IMR-90 (cell line): ENCODE results near the gene EPS15. TPM values are rescaled to one million over a fixed set of nuclear protein-coding genes. Genes with fewer than 3 reads are reported as not detected.

Source experiments
- ATAC-seq: fragments of 200-7000 bp; cut with Tn5 transposase; 2 replicates; pipeline ENCODE4 v1.9.1; 2020; ENCODE audit warnings: low read depth, mild to moderate bottlenecking, moderate library complexity
- BruUV-seq: library from RNA; stranded (reverse); fragments of 400-500 nt; replicated peaks from 2 replicates; lab custom pipeline; 2021; lab: Mats Ljungman, UMichigan
- CTCF ChIA-PET: fragments of 300-600 bp; formaldehyde crosslinking; extraction: SDS; loops from one replicate; lab custom pipeline; 2021; ENCODE audit warnings: antibody characterized with exemption; lab: Yijun Ruan, JAX
- POLR2A ChIA-PET: fragments of 300-600 bp; sonication (Branson Sonifier 250); formaldehyde crosslinking; loops from one replicate; lab custom pipeline; 2022; ENCODE audit warnings: antibody characterized with exemption; ENCODE audit not compliant: unreplicated experiment; lab: Charles Lee
- DNase-seq: peaks from one replicate; pipeline ENCODE4 v3.0.0; 2013
- H2AFZ ChIP-seq: replicated peaks from 2 replicates; pipeline ENCODE3; 2013; ENCODE audit warnings: low read length, mild to moderate bottlenecking; ENCODE audit not compliant: poor library complexity
- H2AK5ac ChIP-seq: 2 replicates; pipeline ENCODE4 v1.6.1; 2013; ENCODE audit warnings: low read depth, low read length, inconsistent platforms
- H2AK9ac ChIP-seq: replicated peaks from 2 replicates; pipeline ENCODE3; 2013; ENCODE audit warnings: mild to moderate bottlenecking, low read depth, low read length, moderate library complexity; ENCODE audit not compliant: poor library complexity
- H2BK120ac ChIP-seq: 2 replicates; pipeline ENCODE4 v1.6.1; 2013; ENCODE audit warnings: low read depth, low read length, inconsistent platforms
- H2BK15ac ChIP-seq: 3 replicates; pipeline ENCODE4 v1.6.1; 2013; ENCODE audit warnings: low read depth, low read length, inconsistent platforms
- H2BK20ac ChIP-seq: 2 replicates; pipeline ENCODE4 v1.6.1; 2013; ENCODE audit warnings: low read depth, mild to moderate bottlenecking, inconsistent platforms, low read length, moderate library complexity
- H2BK5ac ChIP-seq: 2 replicates; pipeline ENCODE4 v1.6.1; 2013; ENCODE audit warnings: mild to moderate bottlenecking, low read depth, low read length, inconsistent platforms; ENCODE audit not compliant: poor library complexity, severe bottlenecking
- H3K14ac ChIP-seq: replicated peaks from 2 replicates; pipeline ENCODE4 v1.6.1; 2013; ENCODE audit warnings: low read depth, low read length, inconsistent platforms
- H3K18ac ChIP-seq: 2 replicates; pipeline ENCODE4 v1.6.1; 2013; ENCODE audit warnings: low read depth, low read length, control low read depth
- H3K23ac ChIP-seq: 2 replicates; pipeline ENCODE4 v1.6.1; 2013; ENCODE audit warnings: low read depth, low read length, inconsistent platforms
- H3K27ac ChIP-seq: 2 replicates; pipeline ENCODE4 v1.5.1; 2013; ENCODE audit warnings: mild to moderate bottlenecking, control low read depth, low read length; ENCODE audit not compliant: insufficient read depth
- H3K27me3 ChIP-seq: 2 replicates; pipeline ENCODE4 v1.6.1; 2013; ENCODE audit warnings: low read length; ENCODE audit not compliant: control insufficient read depth, insufficient read depth
- H3K36me3 ChIP-seq: 2 replicates; pipeline ENCODE4 v1.6.1; 2013; ENCODE audit warnings: low read length, mixed read lengths; ENCODE audit not compliant: control insufficient read depth, insufficient read depth
- H3K4ac ChIP-seq: 2 replicates; pipeline ENCODE4 v1.6.1; 2013; ENCODE audit warnings: low read depth, low read length, inconsistent platforms
- H3K4me1 ChIP-seq: 2 replicates; pipeline ENCODE4 v1.6.1; 2013; ENCODE audit warnings: low read length, mixed read lengths; ENCODE audit not compliant: control insufficient read depth, insufficient read depth
- H3K4me2 ChIP-seq: 2 replicates; pipeline ENCODE4 v1.6.1; 2013; ENCODE audit warnings: low read depth, mild to moderate bottlenecking, control low read depth, low read length, moderate library complexity
- H3K4me3 ChIP-seq: 2 replicates; pipeline ENCODE4 v1.5.1; 2013; ENCODE audit warnings: low read depth, mild to moderate bottlenecking, control low read depth, low read length, moderate library complexity; ENCODE audit not compliant: insufficient read depth
- H3K56ac ChIP-seq: 2 replicates; pipeline ENCODE4 v1.6.1; 2013; ENCODE audit warnings: low read length, inconsistent platforms; ENCODE audit not compliant: insufficient read depth; ENCODE audit errors: extremely low read depth
- H3K79me1 ChIP-seq, 2 experiments: 2 replicates each; pipeline ENCODE4 v1.6.1; 2013; ENCODE audit warnings: low read length in 2 of 2, inconsistent platforms in 1 of 2, low read depth in 1 of 2
- H3K9ac ChIP-seq: 2 replicates; pipeline ENCODE4 v1.6.1; 2013; ENCODE audit warnings: low read depth, low read length, control low read depth
- H3K9me1 ChIP-seq: 2 replicates; pipeline ENCODE4 v1.6.1; 2013; ENCODE audit warnings: low read length, inconsistent platforms; ENCODE audit not compliant: insufficient read depth
- H3K9me3 ChIP-seq: 2 replicates; pipeline ENCODE4 v1.6.1; 2013; ENCODE audit warnings: low read length; ENCODE audit not compliant: control insufficient read depth, insufficient read depth
- H4K20me1 ChIP-seq: 2 replicates; pipeline ENCODE4 v1.6.1; 2013; ENCODE audit warnings: low read length, inconsistent platforms; ENCODE audit not compliant: insufficient read depth
- H4K5ac ChIP-seq: 2 replicates; pipeline ENCODE4 v1.6.1; 2013; ENCODE audit warnings: mild to moderate bottlenecking, low read depth, low read length, control low read depth
- H4K8ac ChIP-seq, 2 experiments: 2 replicates each; pipeline ENCODE4 v1.6.1; 2013; ENCODE audit warnings: low read depth in 2 of 2, low read length in 2 of 2, control low read depth in 1 of 2, inconsistent platforms in 1 of 2
- H4K91ac ChIP-seq: 2 replicates; pipeline ENCODE4 v1.6.1; 2013; ENCODE audit warnings: low read depth, low read length, inconsistent platforms; ENCODE audit not compliant: insufficient read depth
- BHLHE40 ChIP-seq: fragments of 150-350 bp; IDR thresholded peaks from 2 replicates; pipeline ENCODE4 v1.6.1; 2016; ENCODE audit warnings: mild to moderate bottlenecking, low read depth, low read length
- CEBPB ChIP-seq: IDR thresholded peaks from 2 replicates; pipeline ENCODE4 v1.6.1; 2012; ENCODE audit warnings: low read depth, low read length, improper control_type of control experiment
- ELK1 ChIP-seq: fragments of 150-350 bp; IDR thresholded peaks from 2 replicates; pipeline ENCODE4 v1.6.1; 2016; ENCODE audit warnings: low read depth, mild to moderate bottlenecking, low read length, moderate library complexity, borderline replicate concordance
- NFE2L2 ChIP-seq: fragments of 150-350 bp; IDR thresholded peaks from 2 replicates; pipeline ENCODE4 v1.6.1; 2016; ENCODE audit warnings: low read depth, mild to moderate bottlenecking, low read length
- POLR2A ChIP-seq: IDR thresholded peaks from 2 replicates; pipeline ENCODE4 v1.6.1; 2012; ENCODE audit warnings: mild to moderate bottlenecking, low read depth, low read length
- RFX5 ChIP-seq: IDR thresholded peaks from 2 replicates; pipeline ENCODE4 v1.8.0; 2012; ENCODE audit warnings: low read depth, mild to moderate bottlenecking, low read length, moderate library complexity
- dilution Hi-C: fragments of 300-500 bp; cut with HindIII; formaldehyde crosslinking; loops from one replicate; pipeline ENCODE4 v1.14.3; 2018; ENCODE audit warnings: low sequenced_read_pairs; ENCODE audit not compliant: unreplicated experiment
- in situ Hi-C: fragments of 300-500 bp; cut with MboI; formaldehyde crosslinking; loops from 3 replicates; pipeline ENCODE4 v1.14.3; 2019; ENCODE audit warnings: low sequenced_read_pairs, inconsistent platforms, mixed read lengths
- intact Hi-C: fragments of 100-400 bp; cut with micrococcal nuclease; formaldehyde crosslinking; loops from 2 replicates; pipeline ENCODE4 v1.10.0; 2022
- polyA plus RNA-seq, 3 experiments: library from polyadenylated mRNA; depleted of rRNA; stranded (reverse); fragments of >200 nt; gene quantifications; 2 replicates each; pipeline ENCODE4 v1.2.3, GENCODE V29; 2012; ENCODE audit warnings: low replicate concordance in 1 of 3
- total RNA-seq: library from RNA; depleted of rRNA; stranded (reverse); fragments of >200 nt; gene quantifications from 2 replicates; pipeline ENCODE4 v1.2.3, GENCODE V29; 2012

Gene EPS15
- total and polyA plus RNA-seq, 2 of the 4 experiments (the other 2 are of a cell fraction): 17.6 to 38.0 TPM

- H3K23ac ChIP-seq: no peak overlapping the region
- H3K4me2 ChIP-seq: peak overlapping the region; percentile 62; the same call in 1 of the 2 replicates
- no peak overlapping the region for H3K56ac ChIP-seq
- H3K27me3 ChIP-seq: no peaks in the 10 kb centered on the region
- H3K9me3 ChIP-seq: no peaks in the 10 kb centered on the region
- H2AK5ac ChIP-seq: no peak overlapping the region
- no peak overlapping the region for H2BK20ac ChIP-seq
- H3K14ac ChIP-seq: no peak overlapping the region
- in situ Hi-C loops (no loop called here), dilution Hi-C loops (no loop called here), intact Hi-C loops (loop anchor here (1.0 to 10.0 kb wide), 3 partner anchors 95 to 185 kb away; partner anchors contain the start of gene EPS15)
- H2BK5ac ChIP-seq: peak overlapping the region; percentile 90
- DNase-seq: peak; percentile 82
- H3K36me3 ChIP-seq: no peaks in the 10 kb centered on the region
- H4K8ac ChIP-seq: peak overlapping the region in 1 of 2 experiments; percentile 24; a peak in 1 of 4 replicates
- no peak overlapping the region for H2AFZ ChIP-seq
- peaks cover 4 to 32% of the 10 kb centered on the region in 2 experiments; a peak in 3 of 4 replicates for H3K79me1 ChIP-seq
- H2AK9ac ChIP-seq: no peak overlapping the region
- no peak overlapping the region for H3K4ac ChIP-seq
- no peak overlapping the region for H3K18ac ChIP-seq
- H3K9me1 ChIP-seq: peaks cover 4% of the 10 kb centered on the region; the same call in 1 of the 2 replicates
- no peak overlapping the region for H3K9ac ChIP-seq
- H3K4me1 ChIP-seq: peaks cover 15% of the 10 kb centered on the region
- no TSS peak for BruUV-seq
- no peak overlapping the region for H3K4me3 ChIP-seq
- H3K27ac ChIP-seq: peak overlapping the region; percentile 13; the same call in 1 of the 2 replicates
- peak overlapping the region; percentile 24; the same call in 1 of the 2 replicates for H2BK120ac ChIP-seq
- ChIA-PET CTCF (interaction anchor here (0.8 to 1.1 kb wide), 2 partner anchors 11 to 14 kb away, joined by 3 read pairs; no protein-coding TSS in a partner anchor), POLR2A (no interaction called here)
- H4K91ac ChIP-seq: no peak overlapping the region
- peak; percentile 70 for ATAC-seq
- no peak overlapping the region for H4K5ac ChIP-seq
- H2BK15ac ChIP-seq: no peak overlapping the region
- peak; percentile 95 for TF ChIP-seq CEBPB
- TF ChIP-seq NFE2L2: no peak
- TF ChIP-seq POLR2A: no peak
- no peak for TF ChIP-seq BHLHE40
- TF ChIP-seq ELK1: no peak
- peak; percentile 99 for TF ChIP-seq RFX5
- H4K20me1 ChIP-seq: no peaks in the 10 kb centered on the region
These were observed 97.1 kb downstream of the EPS15 start for GRCh38 chr1:51421964-51422363.
